Renal cortex interstitium (tissue), 15 donors: Measurements from ENCODE around the gene DAB1. TPM values are rescaled to one million over a fixed set of nuclear protein-coding genes. Genes with fewer than 3 reads are reported as not detected.

Experiments used
- DNase-seq, 11 donors: peaks; one replicate each; pipeline ENCODE4 v3.0.0-alpha.2; 2013; ENCODE audit warnings: low read depth in 9 of 11, low spot score in 4 of 11; ENCODE audit errors: extremely low read depth in 1 of 11
- long read RNA-seq, 16 experiments: transcript quantifications; one replicate each; lab custom pipeline, GENCODE V29; 2026
- polyA plus RNA-seq, 3 donors: library from polyadenylated mRNA; unstranded; fragments of 120-200 nt; gene quantifications; one replicate each; pipeline ENCODE4 v1.2.1, GENCODE V29; 2013; ENCODE audit not compliant: insufficient read length in 3 of 3

The DAB1 gene
- polyA plus RNA-seq, result 1 to 10 TPM; 5.3 to 8.4 (median 6.3) TPM
- long read RNA-seq, donor 1, result 0 reads
- long read RNA-seq, donor 2, result 0 reads
- long read RNA-seq, donor 3, result 0 reads
- long read RNA-seq, donor 4, result 0 reads
- long read RNA-seq, donor 5, result 0 reads
- long read RNA-seq, donor 6, result 0 reads
- long read RNA-seq, donor 7, result 0 reads
- long read RNA-seq, donor 8, result 0 reads
- long read RNA-seq, donor 9, result 0 reads
- long read RNA-seq, donor 10, result 0 reads
- long read RNA-seq, donor 11, result 0 reads
- long read RNA-seq, donor 12, result 0 reads
- long read RNA-seq, donor 13, result 0 reads
- long read RNA-seq, donor 14, result 0 reads
- long read RNA-seq, donor 15, result 0 reads
- long read RNA-seq, donor 16, result 0 reads

DNA sequence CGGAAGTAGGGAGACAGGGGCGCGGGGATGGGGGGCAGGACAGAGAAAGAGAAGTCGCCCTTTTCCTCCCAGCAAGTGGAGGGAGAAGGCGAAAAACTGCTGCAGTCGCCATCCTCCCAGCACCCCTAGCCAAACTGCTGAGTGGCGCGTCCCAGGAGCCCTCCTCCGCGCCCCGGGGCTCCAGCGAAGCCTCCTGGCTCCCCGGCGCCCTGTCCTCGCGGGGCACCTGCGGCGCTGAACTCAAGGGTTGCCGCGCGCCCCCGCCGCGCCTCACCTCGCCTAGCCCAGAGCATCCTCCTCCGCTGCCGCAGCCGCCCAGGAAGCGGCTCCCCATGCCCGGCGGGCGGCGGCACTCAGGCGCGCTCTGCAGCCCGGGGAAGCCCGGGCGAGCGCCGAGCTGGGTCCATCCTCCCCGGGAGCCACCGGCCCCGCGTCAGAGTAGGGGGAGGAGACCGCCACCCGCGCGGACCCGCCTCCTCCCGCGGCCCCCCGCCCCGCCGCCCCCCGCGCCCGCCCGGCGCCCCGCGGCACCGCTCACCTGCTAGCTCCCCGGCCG lies at the start of gene DAB1:
TSS of gene DAB1 (minus strand) at position 405 of the 556 bp plus-strand sequence. CDS start 133,030 bp downstream, outside the sequence.
- peak in 2 of 11 donors; percentile 12 to 13 for DNase-seq

DNA sequence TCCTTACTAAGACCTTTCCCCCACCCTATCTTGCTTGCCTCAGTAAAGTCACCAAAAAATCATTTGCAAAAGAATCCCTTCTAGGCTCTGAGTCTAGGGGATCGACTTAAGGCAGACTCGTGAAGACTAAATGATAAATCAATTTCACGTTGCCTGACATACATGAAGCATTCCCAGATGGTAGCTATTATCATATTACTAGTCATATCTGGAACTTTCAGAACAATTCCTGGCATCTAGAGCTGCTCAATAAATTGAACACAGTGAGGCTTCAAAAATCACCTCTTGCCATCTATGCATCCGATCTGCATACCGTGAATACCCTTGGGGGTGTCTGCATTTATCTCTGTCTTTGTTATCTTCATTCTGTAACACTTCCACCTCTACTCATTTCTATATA lies 49.6 kb upstream of the DAB1 start:
- no peak for DNase-seq

DNA sequence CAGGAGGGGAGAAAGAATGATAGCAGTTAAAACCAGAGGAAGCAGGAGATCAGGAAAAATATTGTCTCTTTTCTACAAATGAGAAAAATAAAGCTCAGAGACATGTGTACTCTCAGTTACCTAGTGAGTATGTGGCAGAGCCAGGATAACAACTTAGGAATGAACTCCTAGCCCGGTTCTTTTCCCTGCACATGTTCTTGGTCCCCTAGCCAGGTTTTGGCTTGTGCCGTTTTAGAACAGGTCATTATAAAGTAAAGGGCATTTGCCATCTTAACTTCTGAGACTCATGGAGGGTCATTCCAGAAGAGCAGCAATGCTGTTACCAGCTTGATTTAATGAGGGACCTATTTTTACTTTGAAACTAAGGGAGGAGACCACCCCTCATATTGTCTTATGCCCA lies 48.1 kb upstream of the DAB1 start:
- DNase-seq, result no peak

DNA sequence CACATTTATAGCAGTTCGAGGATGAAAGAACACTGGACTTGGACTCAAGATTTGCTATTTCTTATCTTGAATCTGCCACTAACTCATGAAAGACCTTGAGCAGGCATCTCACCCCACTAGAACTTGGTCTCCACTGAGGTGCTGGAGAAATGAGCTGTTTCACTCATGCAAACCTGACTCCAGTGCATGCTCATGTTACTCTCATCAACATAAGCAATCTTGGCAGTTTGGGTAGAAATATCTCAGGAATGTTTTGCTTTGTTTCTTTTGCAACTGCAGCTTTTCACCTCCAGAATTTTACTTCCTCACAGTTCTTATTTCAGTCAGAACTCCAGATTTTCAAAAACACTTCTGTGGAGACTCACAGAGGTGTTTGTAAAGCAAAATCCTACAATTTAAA lies 46.2 kb upstream of the DAB1 start:
- peak in 2 of 11 donors; percentile 8 to 17 for DNase-seq

DNA sequence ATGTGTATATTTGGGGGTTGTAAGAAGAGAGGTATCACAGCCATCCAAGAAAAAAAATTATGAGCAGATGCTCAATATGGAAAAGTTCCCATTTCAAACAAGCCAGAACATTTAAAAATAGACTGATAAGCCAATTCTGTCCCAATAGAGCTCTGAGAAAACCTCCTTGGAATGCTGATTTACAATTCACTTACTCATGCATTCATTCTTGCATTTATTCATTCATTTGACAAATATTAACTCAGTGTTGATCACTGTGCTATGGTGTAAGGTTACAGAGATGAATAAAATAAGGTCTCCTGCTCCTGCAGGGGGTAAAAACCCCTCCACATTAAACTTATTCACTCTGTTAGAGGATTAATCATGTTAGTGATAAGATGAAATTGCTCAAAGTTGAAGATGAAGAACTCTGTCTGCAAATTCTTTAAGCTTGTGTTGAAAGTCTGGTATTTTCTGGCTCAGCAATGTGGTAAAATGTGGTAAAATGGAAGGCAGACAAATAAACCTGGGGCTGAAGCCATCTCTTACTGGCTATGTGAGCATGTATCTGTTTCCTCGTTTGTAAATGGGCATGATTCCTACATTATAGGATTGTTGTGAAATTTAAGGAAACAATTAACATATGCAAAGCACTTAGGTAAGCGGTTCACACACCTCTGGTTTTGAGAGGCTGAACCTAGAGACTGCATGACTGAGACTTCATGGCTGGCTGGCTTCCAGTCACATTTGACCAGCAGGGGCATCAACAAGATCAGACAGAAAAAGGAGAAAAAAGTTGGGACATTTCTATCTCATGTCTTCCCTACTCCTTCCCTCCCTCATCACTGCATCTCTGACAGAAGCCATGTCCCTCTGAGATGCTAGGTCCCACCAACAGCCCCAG lies 45.0 kb upstream of the DAB1 start:
- DNase-seq, result no peak

DNA sequence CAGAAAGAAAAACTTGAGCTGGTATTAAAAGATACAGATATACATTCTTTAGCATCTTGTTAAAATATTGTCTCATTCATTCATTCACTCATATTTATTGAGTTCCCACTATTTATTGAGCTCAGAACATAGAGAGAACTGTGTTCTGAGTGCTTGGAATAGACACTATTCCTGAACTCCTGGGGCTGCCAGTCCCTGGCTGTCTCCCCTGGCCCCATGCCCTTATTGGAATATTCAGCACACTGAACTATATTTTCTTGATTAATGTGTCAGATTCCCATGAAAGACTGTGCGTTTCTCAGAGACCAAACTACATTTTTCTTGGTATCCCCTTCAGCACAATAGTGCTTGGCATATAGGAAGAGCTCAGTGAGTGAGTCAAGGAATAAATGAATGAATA lies 44.0 kb upstream of the DAB1 start:
- DNase-seq, result no peak

DNA sequence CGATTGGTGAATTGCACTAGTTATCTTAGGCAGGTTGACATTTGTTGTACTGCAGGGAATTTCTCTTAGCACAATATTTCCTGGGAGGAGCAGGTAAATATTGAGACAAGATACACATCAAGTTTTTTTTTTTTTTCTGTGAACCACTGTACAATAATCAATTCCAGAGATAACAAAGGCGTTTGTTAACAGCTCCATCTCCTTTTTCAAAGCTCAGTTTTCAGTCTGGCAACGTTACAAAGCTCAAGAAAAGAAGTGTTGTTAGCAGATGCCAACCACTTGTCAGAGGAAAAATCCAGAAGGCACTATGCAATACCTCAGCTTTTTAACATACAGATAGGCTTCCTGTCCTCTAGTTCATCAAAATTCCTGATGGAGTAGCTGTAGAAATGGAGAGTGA lies 40.9 kb upstream of the DAB1 start:
- no peak for DNase-seq

DNA sequence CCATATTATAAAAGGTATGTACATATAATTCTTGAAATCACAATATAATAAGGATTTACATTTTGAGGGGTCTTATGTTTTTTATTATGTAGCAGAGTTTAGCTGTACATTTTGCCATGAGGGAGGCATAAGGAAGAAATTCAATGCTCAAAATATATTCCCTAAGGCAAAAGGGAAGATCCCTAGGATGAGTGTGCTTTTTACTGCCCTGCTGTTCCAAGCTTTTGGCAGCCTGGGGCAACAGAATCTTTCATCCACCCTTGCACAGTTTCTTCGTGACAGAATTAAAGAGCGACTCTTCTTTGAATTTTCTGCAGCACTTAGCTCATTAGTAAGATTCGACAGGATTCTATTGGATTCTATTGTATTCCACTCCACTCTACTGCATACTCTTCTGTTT lies 39.5 kb upstream of the DAB1 start:
- no peak for DNase-seq

DNA sequence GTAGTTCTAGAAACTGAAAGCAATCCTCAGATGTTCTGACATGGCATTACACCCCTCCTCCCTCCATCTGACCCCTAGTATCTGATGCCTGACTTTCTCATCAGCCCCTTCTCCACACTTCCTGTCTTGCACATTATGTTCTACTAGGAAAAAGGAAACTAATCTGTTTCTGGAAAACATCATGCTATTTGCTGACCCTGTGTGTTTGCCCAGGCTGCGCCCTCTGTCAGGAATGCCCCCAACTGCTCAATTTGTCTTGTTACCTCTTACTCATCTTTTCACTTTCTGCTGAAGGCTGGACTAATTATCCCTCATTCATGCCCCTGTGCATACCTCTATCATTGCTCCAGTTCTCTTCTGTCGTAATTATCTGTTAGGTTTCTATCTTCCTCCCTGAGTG lies 37.5 kb upstream of the DAB1 start:
- DNase-seq, result no peak

DNA sequence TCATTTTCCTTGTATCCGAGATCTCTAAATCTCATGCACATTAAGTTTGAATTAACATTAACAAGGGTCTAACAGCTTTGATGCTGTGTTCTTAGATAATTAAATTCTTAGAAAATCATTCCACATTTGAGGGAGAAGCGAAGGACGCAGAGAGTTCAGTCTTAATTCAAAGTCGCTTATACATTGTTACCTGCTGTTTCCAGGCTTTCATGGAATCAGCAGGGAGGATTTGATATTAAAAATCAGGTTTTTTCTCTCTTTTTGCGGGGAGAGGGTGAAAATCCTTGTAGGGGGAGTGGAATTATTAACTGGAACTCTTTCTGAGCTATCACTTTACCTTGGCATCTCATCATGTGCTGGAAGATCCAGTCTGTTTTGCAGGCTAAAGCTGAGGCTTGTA lies 27.7 kb upstream of the DAB1 start:
- DNase-seq, result no peak

DNA sequence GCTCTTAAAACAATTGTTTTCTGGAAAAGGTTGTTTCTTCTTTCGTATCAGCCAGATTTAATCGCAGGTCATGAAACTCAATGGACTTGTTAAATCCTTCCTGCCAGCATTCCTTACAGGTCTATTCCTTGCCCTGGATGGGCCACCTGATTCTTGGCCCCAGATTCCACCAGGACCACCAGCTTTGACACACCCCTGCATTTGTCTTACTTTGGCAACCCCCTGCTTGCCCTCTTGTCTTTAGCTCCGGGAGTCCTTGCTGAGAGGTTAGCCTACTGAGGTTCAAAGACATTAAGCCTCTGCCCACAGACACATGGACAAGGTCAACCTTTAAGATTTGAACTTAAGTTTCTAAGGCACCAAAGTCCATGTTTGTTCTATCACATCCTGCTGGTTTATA lies 27.1 kb upstream of the DAB1 start:
- no peak for DNase-seq

DNA sequence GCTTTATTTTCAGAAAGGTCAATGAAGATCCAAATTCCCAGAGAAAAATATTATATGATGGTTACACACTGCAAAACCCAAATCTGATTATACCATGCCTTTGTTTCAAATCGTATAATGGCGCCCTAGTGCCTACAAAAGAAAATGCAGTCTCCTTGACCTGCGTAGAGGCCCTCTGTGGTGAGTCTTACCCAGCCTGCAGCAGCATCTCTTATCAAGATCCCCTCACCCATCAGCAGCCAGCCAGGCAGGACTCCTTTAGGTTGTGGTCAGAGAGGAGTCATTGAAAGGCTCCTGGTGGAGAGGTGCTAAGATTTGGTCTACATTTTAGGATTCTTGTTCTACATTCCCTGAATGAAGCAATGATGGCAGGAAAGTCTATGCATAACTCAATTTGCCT lies 23.7 kb upstream of the DAB1 start:
- DNase-seq, result no peak

DNA sequence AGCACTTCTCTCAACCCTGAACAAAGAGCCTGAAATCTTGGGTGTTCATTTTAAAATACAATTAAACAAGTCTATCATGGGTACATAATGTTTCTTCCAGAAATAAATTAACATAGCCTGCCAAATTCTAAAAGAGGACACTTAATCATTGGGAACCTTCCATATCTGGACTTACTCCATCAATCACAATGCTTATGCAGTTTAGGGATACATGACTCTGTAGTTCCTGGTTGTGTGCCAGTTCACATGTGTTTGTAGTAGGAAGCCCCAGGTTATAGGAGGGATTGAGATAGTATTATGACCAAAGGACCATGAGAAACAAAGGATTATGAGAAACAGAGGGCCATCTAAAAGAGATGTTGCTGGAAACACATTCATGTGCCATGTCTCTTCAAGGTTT lies 19.1 kb upstream of the DAB1 start:
- DNase-seq, result no peak

DNA sequence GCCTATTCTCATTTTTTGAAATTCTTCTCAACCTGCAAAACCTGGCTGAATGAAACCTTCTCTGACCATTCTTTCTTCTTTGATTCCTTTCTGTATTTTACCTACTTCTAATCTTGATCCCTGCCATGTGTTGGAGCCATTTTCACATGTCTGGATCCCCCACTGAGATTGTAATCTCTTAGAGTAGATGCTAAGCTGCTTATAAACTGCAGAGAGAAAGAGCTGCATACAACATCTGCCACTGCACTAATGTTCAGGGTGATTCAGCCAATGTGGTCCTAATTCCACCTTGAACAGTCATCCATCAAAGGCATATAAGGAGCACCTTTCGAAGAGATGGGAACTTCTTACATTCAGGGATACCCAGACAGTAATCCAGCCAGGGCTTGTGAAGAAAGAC lies 16.2 kb upstream of the DAB1 start:
- DNase-seq, result no peak

DNA sequence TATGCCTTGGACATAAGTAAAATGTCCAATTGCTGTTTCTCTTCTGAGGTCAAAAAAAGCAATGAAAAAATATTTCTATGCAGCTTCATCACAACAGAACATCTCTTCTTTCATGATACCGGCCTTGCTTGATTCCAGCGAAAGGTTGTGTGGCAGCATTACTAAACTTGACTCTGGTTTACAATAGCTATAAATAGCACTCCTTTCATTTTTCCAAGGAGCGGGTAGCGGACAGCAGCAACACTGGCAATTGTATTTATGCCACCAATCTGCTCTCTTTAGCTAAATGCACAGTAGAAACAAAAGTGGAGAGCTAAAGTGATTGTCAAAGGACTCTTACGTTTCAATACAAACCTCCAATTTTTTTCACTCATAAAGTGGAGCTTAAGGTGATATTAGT lies 7.5 kb upstream of the DAB1 start:
- no peak for DNase-seq

DNA sequence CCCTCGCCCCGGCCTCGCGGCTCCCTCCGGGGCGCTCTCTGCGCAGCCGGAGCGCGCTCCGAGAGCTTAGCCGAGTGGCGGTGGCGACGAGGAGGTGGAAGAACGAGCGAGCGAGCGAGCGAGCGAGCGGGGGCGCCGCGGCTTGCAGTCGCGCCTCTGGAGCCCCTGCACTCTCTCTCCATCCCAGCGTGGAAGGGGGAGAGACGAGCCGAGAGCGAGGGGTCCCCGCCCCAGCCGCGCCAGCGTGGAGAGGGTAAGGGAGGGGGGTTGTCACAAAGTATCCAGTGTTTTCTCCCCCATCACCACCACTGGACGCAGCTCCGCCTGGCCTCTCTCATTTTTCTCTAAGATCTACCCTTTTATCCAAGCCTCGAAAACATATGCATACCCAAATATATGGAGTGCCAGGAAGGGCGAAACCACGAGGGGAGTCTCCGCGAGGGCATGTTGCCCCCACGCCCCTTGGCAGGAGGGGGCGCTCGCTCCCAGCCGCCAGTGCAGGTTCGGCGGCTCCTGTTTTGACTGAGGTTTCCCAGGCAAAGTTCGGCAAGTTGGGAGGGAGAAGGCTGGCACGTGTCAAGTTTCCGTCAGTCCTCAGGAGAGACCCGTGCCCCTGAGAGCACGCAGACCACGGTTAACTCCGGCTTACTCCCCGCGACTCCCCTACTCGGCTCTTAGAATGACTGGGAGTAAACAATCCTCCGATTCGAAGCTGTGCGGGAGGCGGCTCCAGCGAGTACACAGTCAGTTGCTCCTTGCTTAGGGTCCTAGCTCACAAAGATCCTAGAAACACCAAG lies 569 bp upstream of the DAB1 start:
- peak in 6 of 11 donors; percentile 32 to 51 (median 45) for DNase-seq

DNA sequence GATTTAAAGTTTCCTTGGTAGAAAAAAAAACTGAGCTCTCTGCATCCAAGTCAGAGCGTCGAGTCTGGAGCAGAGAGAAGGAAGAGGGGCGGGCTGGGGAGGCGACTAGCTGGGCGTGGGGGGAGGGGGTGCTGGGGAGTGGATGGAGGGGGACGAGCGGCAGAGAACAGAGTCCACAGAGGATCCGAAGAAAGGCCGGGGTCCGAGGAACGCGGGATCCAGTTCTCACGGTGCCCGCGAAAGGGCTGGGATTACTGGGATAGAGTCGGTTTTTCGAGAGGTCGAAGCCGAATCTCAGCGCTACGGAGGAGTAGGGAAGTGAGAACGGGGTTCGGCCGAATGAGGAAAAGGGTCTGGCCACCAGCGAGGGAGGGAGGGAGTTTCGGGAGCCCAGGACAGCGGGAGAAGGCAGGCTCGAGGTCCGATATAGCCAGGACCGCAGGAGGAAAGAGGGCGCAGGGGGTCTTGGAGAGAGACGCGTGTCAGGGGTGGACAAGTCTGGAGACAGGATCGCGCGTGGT lies 665 bp downstream of the DAB1 start:
- peak in 3 of 11 donors; percentile 3 to 40 (median 9) for DNase-seq

DNA sequence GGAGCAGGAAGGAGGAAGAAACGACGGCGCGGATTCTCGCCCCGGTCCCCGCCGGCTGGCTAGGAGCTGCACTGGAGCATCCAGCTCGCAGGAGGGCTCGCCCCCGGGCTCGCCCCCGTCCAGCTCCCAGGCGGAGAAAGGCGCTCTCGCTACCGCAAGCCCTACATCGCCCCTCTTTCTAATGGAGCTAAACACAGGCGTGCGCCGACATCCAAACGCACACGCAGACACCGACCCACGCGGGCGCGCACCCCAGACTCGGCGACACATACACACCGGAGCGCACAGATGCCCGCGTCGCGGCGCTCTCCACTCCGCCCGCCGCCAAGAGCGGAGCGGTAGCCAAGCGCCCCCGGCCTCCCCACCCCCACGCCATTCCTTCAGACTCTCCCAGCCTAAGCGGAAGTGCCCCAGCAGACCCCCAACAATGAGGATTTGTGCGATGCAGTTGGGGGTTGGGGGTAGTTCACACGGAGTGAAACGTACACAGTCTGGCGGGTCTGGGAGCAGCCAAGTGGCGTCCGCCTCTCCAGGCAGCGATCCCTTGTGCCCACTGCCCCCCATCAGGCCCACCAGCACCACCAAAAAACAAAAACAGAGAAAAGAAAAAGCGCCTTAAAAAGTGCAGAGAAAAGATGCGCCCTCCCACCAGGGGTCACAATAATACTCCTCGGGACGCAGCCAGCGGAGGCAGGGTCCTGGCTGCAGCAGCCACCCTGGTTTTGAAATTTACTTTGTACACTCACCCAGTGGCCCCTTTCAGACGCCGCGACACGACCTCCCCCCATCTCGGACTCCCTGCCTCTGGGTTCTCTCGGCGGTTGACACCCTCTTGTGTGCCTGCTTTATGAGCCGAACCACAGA lies 1.4 kb downstream of the DAB1 start:
- DNase-seq, result peak in 6 of 11 donors; percentile 18 to 38 (median 34)
